Measurements from ENCODE around the gene MINDY2. TPM values are rescaled to one million over a fixed set of nuclear protein-coding genes. Genes with fewer than 3 reads are reported as not detected.

The MINDY2 gene
- total RNA-seq, 1 experiment from 2014 or later = 17.6 TPM

- ATAC-seq = no peak
Observed at GRCh38 chr15:58760385-58761009, 10.6 kb upstream of the MINDY2 start.

DNA sequence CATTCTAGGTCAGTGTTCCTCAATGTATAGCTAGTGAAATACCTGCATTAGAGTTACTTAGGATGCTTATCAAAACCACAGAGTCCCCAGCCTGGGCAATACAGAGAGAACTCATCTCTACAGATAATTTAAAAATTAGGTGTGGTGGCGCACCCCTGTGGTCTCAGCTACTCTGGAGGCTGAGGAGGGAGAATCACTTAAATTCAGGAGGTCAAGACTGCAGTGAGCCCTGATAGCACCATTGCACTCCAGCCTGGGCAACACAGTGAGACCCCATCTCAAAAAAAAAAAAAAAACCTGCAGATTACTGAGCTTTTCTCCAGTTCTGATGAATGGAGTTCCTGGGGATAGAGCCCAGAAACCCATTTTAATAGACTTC, 10.1 kb upstream of the MINDY2 start:
- ChIA-PET RAD21 (ENCODE audit: low non-redundant PET in 1 of 2, low total read pairs in 2 of 2, uncharacterized antibody in 2 of 2, unreplicated experiment in 2 of 2) (no interaction called here), CTCF (no interaction called here), POLR2A (no interaction called here)
- DNase-seq (ENCODE audit: low read depth, low spot score) (no peak), ATAC-seq (no peak)
- Histone ChIP-seq H3K4me1 (ENCODE audit: control insufficient read depth in 1 of 2, insufficient read depth in 2 of 2, low read length in 2 of 2) (no peaks in the 10 kb centered on the region), H3K36me3 (ENCODE audit: control insufficient read depth in 1 of 2, insufficient read depth in 2 of 2, low read length in 2 of 2) (no peaks in the 10 kb centered on the region), H4K20me1 (ENCODE audit: insufficient read depth) (no peaks in the 10 kb centered on the region), H3K4me3 (replicated peaks in 1 of 2; ENCODE audit: low read depth in 1 of 2, low read length in 2 of 2) (no peak overlapping the region), H3K27ac (ENCODE audit: low read depth, low read length) (no peak overlapping the region), H2AFZ (ENCODE audit: low read depth, low read length, poor library complexity, severe bottlenecking) (no peak overlapping the region), H3K4me2 (ENCODE audit: low read length) (no peak overlapping the region), H3K9me3 (ENCODE audit: control insufficient read depth in 1 of 2, insufficient read depth in 1 of 2, low read depth in 1 of 2, low read length in 2 of 2) (peaks cover 0 to 7% of the 10 kb centered on the region in 2 experiments; a peak in 2 of 4 replicates), H3K27me3 (ENCODE audit: insufficient read depth, low read length) (no peaks in the 10 kb centered on the region), H3K9me2 (ENCODE audit: insufficient read depth) (no peaks in the 10 kb centered on the region), H3K79me2 (ENCODE audit: insufficient read depth, low read length) (no peaks in the 10 kb centered on the region), H3K9ac (ENCODE audit: low read length) (no peak overlapping the region)
- intact Hi-C loops (cut with micrococcal nuclease) = loop anchor here (2.0 to 5.0 kb wide), 2 partner anchors 490 to 534 kb away; no protein-coding TSS in a partner anchor
- TF ChIP-seq SP1 (IDR thresholded peaks at IDR 0.05; ENCODE audit: low read depth) = no peak
- no peak for TF ChIP-seq SIN3A (IDR thresholded peaks at IDR 0.05; ENCODE audit: low read depth)
- TF ChIP-seq, protein P1, sequence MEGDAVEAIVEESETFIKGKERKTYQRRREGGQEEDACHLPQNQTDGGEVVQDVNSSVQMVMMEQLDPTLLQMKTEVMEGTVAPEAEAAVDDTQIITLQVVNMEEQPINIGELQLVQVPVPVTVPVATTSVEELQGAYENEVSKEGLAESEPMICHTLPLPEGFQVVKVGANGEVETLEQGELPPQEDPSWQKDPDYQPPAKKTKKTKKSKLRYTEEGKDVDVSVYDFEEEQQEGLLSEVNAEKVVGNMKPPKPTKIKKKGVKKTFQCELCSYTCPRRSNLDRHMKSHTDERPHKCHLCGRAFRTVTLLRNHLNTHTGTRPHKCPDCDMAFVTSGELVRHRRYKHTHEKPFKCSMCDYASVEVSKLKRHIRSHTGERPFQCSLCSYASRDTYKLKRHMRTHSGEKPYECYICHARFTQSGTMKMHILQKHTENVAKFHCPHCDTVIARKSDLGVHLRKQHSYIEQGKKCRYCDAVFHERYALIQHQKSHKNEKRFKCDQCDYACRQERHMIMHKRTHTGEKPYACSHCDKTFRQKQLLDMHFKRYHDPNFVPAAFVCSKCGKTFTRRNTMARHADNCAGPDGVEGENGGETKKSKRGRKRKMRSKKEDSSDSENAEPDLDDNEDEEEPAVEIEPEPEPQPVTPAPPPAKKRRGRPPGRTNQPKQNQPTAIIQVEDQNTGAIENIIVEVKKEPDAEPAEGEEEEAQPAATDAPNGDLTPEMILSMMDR (IDR thresholded peaks at IDR 0.05 in 2 of 3, conservative IDR thresholded peaks at IDR 0.05 in 1 of 3; ENCODE audit: borderline replicate concordance in 1 of 3, insufficient read depth in 1 of 3, low read depth in 2 of 3, low read length in 2 of 3) = 0 out of 6 replicates have a peak, but pooled peaks of 1 of the 3 experiments have one; percentile 15
- TF ChIP-seq EZH2phosphoT487 (IDR thresholded peaks at IDR 0.05; ENCODE audit: borderline replicate concordance) = no peak
- TF ChIP-seq CEBPB (IDR thresholded peaks at IDR 0.05; ENCODE audit: low read depth) = no peak
- peak; percentile 40 for TF ChIP-seq RAD21 (IDR thresholded peaks at IDR 0.05; ENCODE audit: low read depth)
- TF ChIP-seq CBX3 (IDR thresholded peaks at IDR 0.05; ENCODE audit: low read depth) = no peak
- BruUV-seq (replicated peaks) = no TSS peak

More at GRCh38 chr15:58760385-58761009, 10.6 kb upstream of the MINDY2 start:
- Histone ChIP-seq H4K20me1 (ENCODE audit: insufficient read depth) (no peaks in the 10 kb centered on the region), H3K9me3 (ENCODE audit: control insufficient read depth in 1 of 2, insufficient read depth in 1 of 2, low read depth in 1 of 2, low read length in 2 of 2) (peaks cover 0 to 7% of the 10 kb centered on the region in 2 experiments; a peak in 2 of 4 replicates), H3K27me3 (ENCODE audit: insufficient read depth, low read length) (no peaks in the 10 kb centered on the region), H3K9ac (ENCODE audit: low read length) (no peak overlapping the region), H3K4me2 (ENCODE audit: low read length) (no peak overlapping the region), H2AFZ (ENCODE audit: low read depth, low read length, poor library complexity, severe bottlenecking) (no peak overlapping the region), H3K4me3 (replicated peaks in 1 of 2; ENCODE audit: low read depth in 1 of 2, low read length in 2 of 2) (no peak overlapping the region), H3K4me1 (ENCODE audit: control insufficient read depth in 1 of 2, insufficient read depth in 2 of 2, low read length in 2 of 2) (no peaks in the 10 kb centered on the region), H3K79me2 (ENCODE audit: insufficient read depth, low read length) (no peaks in the 10 kb centered on the region), H3K27ac (ENCODE audit: low read depth, low read length) (no peak overlapping the region), H3K36me3 (ENCODE audit: control insufficient read depth in 1 of 2, insufficient read depth in 2 of 2, low read length in 2 of 2) (no peaks in the 10 kb centered on the region), H3K9me2 (ENCODE audit: insufficient read depth) (no peaks in the 10 kb centered on the region)
- intact Hi-C loops (cut with micrococcal nuclease) = loop anchor here (2.0 to 5.0 kb wide), 2 partner anchors 490 to 533 kb away; no protein-coding TSS in a partner anchor
- TF ChIP-seq ELF1 (IDR thresholded peaks at IDR 0.05; ENCODE audit: borderline replicate concordance, low read depth) (no peak), POLR2AphosphoS5 (IDR thresholded peaks at IDR 0.05; ENCODE audit: low read depth, low read length) (no peak), RAD21 (IDR thresholded peaks at IDR 0.05; ENCODE audit: low read depth) (no peak), POLR2A (IDR thresholded peaks at IDR 0.05; ENCODE audit: borderline replicate concordance, extremely low read depth, insufficient read depth, insufficient read length) (no peak), ZFX (IDR thresholded peaks at IDR 0.05) (no peak), CEBPB (IDR thresholded peaks at IDR 0.05; ENCODE audit: low read depth) (no peak), EGR1 (IDR thresholded peaks at IDR 0.05; ENCODE audit: low read depth) (no peak)
- ChIA-PET RAD21 (ENCODE audit: low non-redundant PET in 1 of 2, low total read pairs in 2 of 2, uncharacterized antibody in 2 of 2, unreplicated experiment in 2 of 2) (no interaction called here), CTCF (interaction anchor here (1.3 kb wide), 1 partner anchor 10 kb away, joined by 3 read pairs; the partner anchor contains the start of gene MINDY2), POLR2A (interaction anchor here (0.7 kb wide), 1 partner anchor 200 kb away, joined by 3 read pairs; no protein-coding TSS in a partner anchor)
- BruUV-seq (replicated peaks) = no TSS peak
- DNase-seq (ENCODE audit: low read depth, low spot score) = no peak
